ENCODE results near the gene DVL2.

DVL2 gene

GRCh38 chr17:7234083-7234951, at the start of gene DVL2:
DVL2 (minus strand) TSS chr17:7234517; CDS start chr17:7234262, 255 bp downstream.
- DNase-seq, result peak; percentile 58

- DNase-seq, result no peak
These were observed 49.3 kb upstream of the DVL2 start for GRCh38 chr17:7283471-7284216.

- no peak for DNase-seq
These were observed 48.5 kb upstream of the DVL2 start for GRCh38 chr17:7282752-7283321.

- DNase-seq, result no peak
These were observed 47.8 kb upstream of the DVL2 start for GRCh38 chr17:7281953-7282751.

GRCh38 chr17:7281074-7281952, 47.0 kb upstream of the DVL2 start, which contains the start of gene SLC2A4:
SLC2A4 (plus strand) TSS chr17:7281718; CDS start chr17:7281935, 217 bp downstream.
- peak; percentile 57 for DNase-seq

- peak; percentile 46 for DNase-seq
These were observed 46.3 kb upstream of the DVL2 start for GRCh38 chr17:7280519-7281073.

- DNase-seq, result no peak
These were observed 45.1 kb upstream of the DVL2 start for GRCh38 chr17:7279448-7279847.

GRCh38 chr17:7266784-7267183, 32.5 kb upstream of the DVL2 start:
- no peak for DNase-seq

- no peak for DNase-seq
These were observed 29.4 kb upstream of the DVL2 start for GRCh38 chr17:7263801-7264078.

GRCh38 chr17:7262935-7263800, 28.9 kb upstream of the DVL2 start:
- DNase-seq, result no peak

GRCh38 chr17:7262192-7262934, 28.0 kb upstream of the DVL2 start, which contains the start of gene CLDN7:
CLDN7 (minus strand) TSS chr17:7262478; CDS start chr17:7262043, 435 bp downstream.
- DNase-seq, result no peak

GRCh38 chr17:7261379-7262191, 27.3 kb upstream of the DVL2 start:
- DNase-seq, result no peak

- no peak for DNase-seq
These were observed 26.5 kb upstream of the DVL2 start for GRCh38 chr17:7260651-7261378.

GRCh38 chr17:7260151-7260550, 25.8 kb upstream of the DVL2 start:
- no peak for DNase-seq

- DNase-seq, result no peak
These were observed 25.2 kb upstream of the DVL2 start for GRCh38 chr17:7259555-7259889.

- DNase-seq, result no peak
These were observed 24.6 kb upstream of the DVL2 start for GRCh38 chr17:7258731-7259554.

GRCh38 chr17:7256766-7257456, 22.6 kb upstream of the DVL2 start:
- no peak for DNase-seq

Data from GF-D8 (cell line).